IMR-90 (cell line): Measurements from ENCODE around the gene VAMP3. TPM values are rescaled to one million over a fixed set of nuclear protein-coding genes. Genes with fewer than 3 reads are reported as not detected.

ENCODE experiments used
- ATAC-seq: fragments of 200-7000 bp; cut with Tn5 transposase; 2 replicates; pipeline ENCODE4 v1.9.1; 2020; ENCODE audit warnings: low read depth, mild to moderate bottlenecking, moderate library complexity
- BruUV-seq: library from RNA; stranded (reverse); fragments of 400-500 nt; replicated peaks from 2 replicates; lab custom pipeline; 2021; lab: Mats Ljungman, UMichigan
- CTCF ChIA-PET: fragments of 300-600 bp; formaldehyde crosslinking; extraction: SDS; loops from one replicate; lab custom pipeline; 2021; ENCODE audit warnings: antibody characterized with exemption; lab: Yijun Ruan, JAX
- POLR2A ChIA-PET: fragments of 300-600 bp; sonication (Branson Sonifier 250); formaldehyde crosslinking; loops from one replicate; lab custom pipeline; 2022; ENCODE audit warnings: antibody characterized with exemption; ENCODE audit not compliant: unreplicated experiment; lab: Charles Lee
- DNase-seq: peaks from one replicate; pipeline ENCODE4 v3.0.0; 2013
- H2AFZ ChIP-seq: replicated peaks from 2 replicates; pipeline ENCODE3; 2013; ENCODE audit warnings: low read length, mild to moderate bottlenecking; ENCODE audit not compliant: poor library complexity
- H2AK5ac ChIP-seq: 2 replicates; pipeline ENCODE4 v1.6.1; 2013; ENCODE audit warnings: low read depth, low read length, inconsistent platforms
- H2AK9ac ChIP-seq: replicated peaks from 2 replicates; pipeline ENCODE3; 2013; ENCODE audit warnings: mild to moderate bottlenecking, low read depth, low read length, moderate library complexity; ENCODE audit not compliant: poor library complexity
- H2BK120ac ChIP-seq: 2 replicates; pipeline ENCODE4 v1.6.1; 2013; ENCODE audit warnings: low read depth, low read length, inconsistent platforms
- H2BK15ac ChIP-seq: 3 replicates; pipeline ENCODE4 v1.6.1; 2013; ENCODE audit warnings: low read depth, low read length, inconsistent platforms
- H2BK20ac ChIP-seq: 2 replicates; pipeline ENCODE4 v1.6.1; 2013; ENCODE audit warnings: low read depth, mild to moderate bottlenecking, inconsistent platforms, low read length, moderate library complexity
- H2BK5ac ChIP-seq: 2 replicates; pipeline ENCODE4 v1.6.1; 2013; ENCODE audit warnings: mild to moderate bottlenecking, low read depth, low read length, inconsistent platforms; ENCODE audit not compliant: poor library complexity, severe bottlenecking
- H3K14ac ChIP-seq: replicated peaks from 2 replicates; pipeline ENCODE4 v1.6.1; 2013; ENCODE audit warnings: low read depth, low read length, inconsistent platforms
- H3K18ac ChIP-seq: 2 replicates; pipeline ENCODE4 v1.6.1; 2013; ENCODE audit warnings: low read depth, low read length, control low read depth
- H3K23ac ChIP-seq: 2 replicates; pipeline ENCODE4 v1.6.1; 2013; ENCODE audit warnings: low read depth, low read length, inconsistent platforms
- H3K27ac ChIP-seq: 2 replicates; pipeline ENCODE4 v1.5.1; 2013; ENCODE audit warnings: mild to moderate bottlenecking, control low read depth, low read length; ENCODE audit not compliant: insufficient read depth
- H3K27me3 ChIP-seq: 2 replicates; pipeline ENCODE4 v1.6.1; 2013; ENCODE audit warnings: low read length; ENCODE audit not compliant: control insufficient read depth, insufficient read depth
- H3K36me3 ChIP-seq: 2 replicates; pipeline ENCODE4 v1.6.1; 2013; ENCODE audit warnings: low read length, mixed read lengths; ENCODE audit not compliant: control insufficient read depth, insufficient read depth
- H3K4ac ChIP-seq: 2 replicates; pipeline ENCODE4 v1.6.1; 2013; ENCODE audit warnings: low read depth, low read length, inconsistent platforms
- H3K4me1 ChIP-seq: 2 replicates; pipeline ENCODE4 v1.6.1; 2013; ENCODE audit warnings: low read length, mixed read lengths; ENCODE audit not compliant: control insufficient read depth, insufficient read depth
- H3K4me2 ChIP-seq: 2 replicates; pipeline ENCODE4 v1.6.1; 2013; ENCODE audit warnings: low read depth, mild to moderate bottlenecking, control low read depth, low read length, moderate library complexity
- H3K4me3 ChIP-seq: 2 replicates; pipeline ENCODE4 v1.5.1; 2013; ENCODE audit warnings: low read depth, mild to moderate bottlenecking, control low read depth, low read length, moderate library complexity; ENCODE audit not compliant: insufficient read depth
- H3K56ac ChIP-seq: 2 replicates; pipeline ENCODE4 v1.6.1; 2013; ENCODE audit warnings: low read length, inconsistent platforms; ENCODE audit not compliant: insufficient read depth; ENCODE audit errors: extremely low read depth
- H3K79me1 ChIP-seq, 2 experiments: 2 replicates each; pipeline ENCODE4 v1.6.1; 2013; ENCODE audit warnings: low read length in 2 of 2, inconsistent platforms in 1 of 2, low read depth in 1 of 2
- H3K9ac ChIP-seq: 2 replicates; pipeline ENCODE4 v1.6.1; 2013; ENCODE audit warnings: low read depth, low read length, control low read depth
- H3K9me1 ChIP-seq: 2 replicates; pipeline ENCODE4 v1.6.1; 2013; ENCODE audit warnings: low read length, inconsistent platforms; ENCODE audit not compliant: insufficient read depth
- H3K9me3 ChIP-seq: 2 replicates; pipeline ENCODE4 v1.6.1; 2013; ENCODE audit warnings: low read length; ENCODE audit not compliant: control insufficient read depth, insufficient read depth
- H4K20me1 ChIP-seq: 2 replicates; pipeline ENCODE4 v1.6.1; 2013; ENCODE audit warnings: low read length, inconsistent platforms; ENCODE audit not compliant: insufficient read depth
- H4K5ac ChIP-seq: 2 replicates; pipeline ENCODE4 v1.6.1; 2013; ENCODE audit warnings: mild to moderate bottlenecking, low read depth, low read length, control low read depth
- H4K8ac ChIP-seq, 2 experiments: 2 replicates each; pipeline ENCODE4 v1.6.1; 2013; ENCODE audit warnings: low read depth in 2 of 2, low read length in 2 of 2, control low read depth in 1 of 2, inconsistent platforms in 1 of 2
- H4K91ac ChIP-seq: 2 replicates; pipeline ENCODE4 v1.6.1; 2013; ENCODE audit warnings: low read depth, low read length, inconsistent platforms; ENCODE audit not compliant: insufficient read depth
- BHLHE40 ChIP-seq: fragments of 150-350 bp; IDR thresholded peaks from 2 replicates; pipeline ENCODE4 v1.6.1; 2016; ENCODE audit warnings: mild to moderate bottlenecking, low read depth, low read length
- CEBPB ChIP-seq: IDR thresholded peaks from 2 replicates; pipeline ENCODE4 v1.6.1; 2012; ENCODE audit warnings: low read depth, low read length, improper control_type of control experiment
- CHD1 ChIP-seq: IDR thresholded peaks from 2 replicates; pipeline ENCODE4 v1.6.1; 2012; ENCODE audit warnings: low read depth, low read length, improper control_type of control experiment
- FOS ChIP-seq: fragments of 150-350 bp; IDR thresholded peaks from 2 replicates; pipeline ENCODE4 v1.6.1; 2016; ENCODE audit warnings: low read depth, low read length
- MAFK ChIP-seq: IDR thresholded peaks from 2 replicates; pipeline ENCODE4 v1.6.1; 2012; ENCODE audit warnings: low read depth, low read length, improper control_type of control experiment
- MAZ ChIP-seq: IDR thresholded peaks from 2 replicates; pipeline ENCODE4 v1.6.1; 2012; ENCODE audit warnings: low read depth, mild to moderate bottlenecking, low read length, improper control_type of control experiment, moderate library complexity, borderline replicate concordance
- MXI1 ChIP-seq: IDR thresholded peaks from 2 replicates; pipeline ENCODE4 v1.6.1; 2012; ENCODE audit warnings: low read depth, mild to moderate bottlenecking, low read length, moderate library complexity, borderline replicate concordance
- NFE2L2 ChIP-seq: fragments of 150-350 bp; IDR thresholded peaks from 2 replicates; pipeline ENCODE4 v1.6.1; 2016; ENCODE audit warnings: low read depth, mild to moderate bottlenecking, low read length
- POLR2A ChIP-seq: IDR thresholded peaks from 2 replicates; pipeline ENCODE4 v1.6.1; 2012; ENCODE audit warnings: mild to moderate bottlenecking, low read depth, low read length
- RAD21 ChIP-seq: IDR thresholded peaks from 2 replicates; pipeline ENCODE4 v1.6.1; 2012; ENCODE audit warnings: low read length, improper control_type of control experiment
- RCOR1 ChIP-seq: IDR thresholded peaks from 2 replicates; pipeline ENCODE4 v1.6.1; 2012; ENCODE audit warnings: mild to moderate bottlenecking, low read length, improper control_type of control experiment; ENCODE audit not compliant: insufficient replicate concordance
- RFX5 ChIP-seq: IDR thresholded peaks from 2 replicates; pipeline ENCODE4 v1.8.0; 2012; ENCODE audit warnings: low read depth, mild to moderate bottlenecking, low read length, moderate library complexity
- SMC3 ChIP-seq: fragments of 150-350 bp; IDR thresholded peaks from 2 replicates; pipeline ENCODE4 v1.6.1; 2016; ENCODE audit warnings: low read depth, mild to moderate bottlenecking, antibody characterized with exemption, low read length, moderate library complexity
- WGBS, 2 experiments: methylation state at CpG; one replicate each; pipeline versions ENCODE4 v1.1.5 to v1.1.7; 2013; ENCODE audit warnings: missing lambda C conversion rate in 2 of 2; ENCODE audit not compliant: insufficient read length in 1 of 2; ENCODE audit errors: extremely low coverage in 2 of 2; 5-methylcytosine and 5-hydroxymethylcytosine counted together
- dilution Hi-C: fragments of 300-500 bp; cut with HindIII; formaldehyde crosslinking; loops from one replicate; pipeline ENCODE4 v1.14.3; 2018; ENCODE audit warnings: low sequenced_read_pairs; ENCODE audit not compliant: unreplicated experiment
- in situ Hi-C: fragments of 300-500 bp; cut with MboI; formaldehyde crosslinking; loops from 3 replicates; pipeline ENCODE4 v1.14.3; 2019; ENCODE audit warnings: low sequenced_read_pairs, inconsistent platforms, mixed read lengths
- intact Hi-C: fragments of 100-400 bp; cut with micrococcal nuclease; formaldehyde crosslinking; loops from 2 replicates; pipeline ENCODE4 v1.10.0; 2022
- polyA plus RNA-seq, 3 experiments: library from polyadenylated mRNA; depleted of rRNA; stranded (reverse); fragments of >200 nt; gene quantifications; 2 replicates each; pipeline ENCODE4 v1.2.3, GENCODE V29; 2012; ENCODE audit warnings: low replicate concordance in 1 of 3
- total RNA-seq: library from RNA; depleted of rRNA; stranded (reverse); fragments of >200 nt; gene quantifications from 2 replicates; pipeline ENCODE4 v1.2.3, GENCODE V29; 2012
- TF ChIP-seq, protein P1 (sequence below): conservative IDR thresholded peaks from 2 replicates; pipeline ENCODE4 v1.5.1; 2012; ENCODE audit warnings: mild to moderate bottlenecking, low read depth, low read length, improper control_type of control experiment
- TF ChIP-seq, protein P2 (sequence below): fragments of 150-350 bp; IDR thresholded peaks from 2 replicates; pipeline ENCODE4 v1.6.1; 2017; ENCODE audit warnings: mild to moderate bottlenecking, antibody characterized with exemption, low read length, low read depth
- TF ChIP-seq, protein P3 (sequence below): fragments of 150-350 bp; IDR thresholded peaks from 2 replicates; pipeline ENCODE4 v1.6.1; 2016; ENCODE audit warnings: low read depth, mild to moderate bottlenecking, low read length, moderate library complexity, borderline replicate concordance

Gene VAMP3
- total and polyA plus RNA-seq, 2 of the 4 experiments (the other 2 are of a cell fraction) = 99.1 to 354 TPM

DNA sequence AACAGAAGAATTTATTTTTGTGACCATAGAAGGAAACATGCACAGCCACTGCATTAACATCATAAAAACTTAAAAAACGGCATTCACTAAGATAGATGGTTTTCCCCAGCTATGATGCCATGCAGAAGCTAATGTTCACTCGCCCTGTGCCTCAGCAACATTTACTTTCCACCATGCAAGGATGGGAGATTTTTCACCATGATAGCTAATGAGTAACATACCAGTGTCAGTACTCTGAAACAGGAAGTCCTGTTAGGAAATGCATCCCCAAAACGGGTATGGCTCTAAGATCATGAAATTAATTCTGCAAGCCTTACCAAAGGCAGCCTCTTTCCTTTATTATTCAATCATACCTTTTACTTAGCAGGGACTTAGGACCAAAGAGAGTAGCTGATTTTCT, 17.5 kb upstream of the VAMP3 start:
- Histone ChIP-seq H3K4me1 (peaks cover 6% of the 10 kb centered on the region; the same call in 1 of the 2 replicates), H3K4me3 (no peak overlapping the region), H2BK20ac (no peak overlapping the region), H3K79me1 (no peaks in the 10 kb centered on the region), H3K4me2 (no peak overlapping the region), H3K9me1 (no peaks in the 10 kb centered on the region), H3K27me3 (peaks cover 20% of the 10 kb centered on the region), H4K20me1 (no peaks in the 10 kb centered on the region), H2BK15ac (no peak overlapping the region), H2AK5ac (no peak overlapping the region), H4K91ac (no peak overlapping the region), H2BK5ac (no peak overlapping the region), H3K23ac (no peak overlapping the region), H3K9ac (no peak overlapping the region), H3K14ac (no peak overlapping the region), H4K8ac (no peak overlapping the region), H3K4ac (no peak overlapping the region), H3K36me3 (no peaks in the 10 kb centered on the region), H2AK9ac (no peak overlapping the region), H3K18ac (no peak overlapping the region), H2BK120ac (no peak overlapping the region), H2AFZ (no peak overlapping the region), H3K56ac (no peak overlapping the region), H4K5ac (no peak overlapping the region), H3K9me3 (no peaks in the 10 kb centered on the region), H3K27ac (no peak overlapping the region)
- in situ Hi-C loops (loop anchor here (5.0 kb wide), 1 partner anchor 86 kb away; no protein-coding TSS in a partner anchor), intact Hi-C loops (no loop called here), dilution Hi-C loops (no loop called here)
- CTCF ChIA-PET = interaction anchor here (1.4 to 5.2 kb wide), 3 partner anchors 77 to 167 kb away, joined by 5 to 108 read pairs (median 10); no protein-coding TSS in a partner anchor
- POLR2A ChIA-PET = no interaction called here
- BruUV-seq = no TSS peak
- WGBS, 2 experiments = no CpG with 5 or more reads among the region's 3 CpGs
- no peak for ATAC-seq
- TF ChIP-seq CEBPB (no peak), NFE2L2 (no peak), RCOR1 (no peak), CHD1 (no peak), RAD21 (no peak), BHLHE40 (no peak), POLR2A (no peak), FOS (no peak), SMC3 (no peak), MAZ (no peak), MAFK (no peak), RFX5 (no peak), MXI1 (no peak)
- TF ChIP-seq, protein P1, sequence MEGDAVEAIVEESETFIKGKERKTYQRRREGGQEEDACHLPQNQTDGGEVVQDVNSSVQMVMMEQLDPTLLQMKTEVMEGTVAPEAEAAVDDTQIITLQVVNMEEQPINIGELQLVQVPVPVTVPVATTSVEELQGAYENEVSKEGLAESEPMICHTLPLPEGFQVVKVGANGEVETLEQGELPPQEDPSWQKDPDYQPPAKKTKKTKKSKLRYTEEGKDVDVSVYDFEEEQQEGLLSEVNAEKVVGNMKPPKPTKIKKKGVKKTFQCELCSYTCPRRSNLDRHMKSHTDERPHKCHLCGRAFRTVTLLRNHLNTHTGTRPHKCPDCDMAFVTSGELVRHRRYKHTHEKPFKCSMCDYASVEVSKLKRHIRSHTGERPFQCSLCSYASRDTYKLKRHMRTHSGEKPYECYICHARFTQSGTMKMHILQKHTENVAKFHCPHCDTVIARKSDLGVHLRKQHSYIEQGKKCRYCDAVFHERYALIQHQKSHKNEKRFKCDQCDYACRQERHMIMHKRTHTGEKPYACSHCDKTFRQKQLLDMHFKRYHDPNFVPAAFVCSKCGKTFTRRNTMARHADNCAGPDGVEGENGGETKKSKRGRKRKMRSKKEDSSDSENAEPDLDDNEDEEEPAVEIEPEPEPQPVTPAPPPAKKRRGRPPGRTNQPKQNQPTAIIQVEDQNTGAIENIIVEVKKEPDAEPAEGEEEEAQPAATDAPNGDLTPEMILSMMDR = no peak
- TF ChIP-seq, protein P2, sequence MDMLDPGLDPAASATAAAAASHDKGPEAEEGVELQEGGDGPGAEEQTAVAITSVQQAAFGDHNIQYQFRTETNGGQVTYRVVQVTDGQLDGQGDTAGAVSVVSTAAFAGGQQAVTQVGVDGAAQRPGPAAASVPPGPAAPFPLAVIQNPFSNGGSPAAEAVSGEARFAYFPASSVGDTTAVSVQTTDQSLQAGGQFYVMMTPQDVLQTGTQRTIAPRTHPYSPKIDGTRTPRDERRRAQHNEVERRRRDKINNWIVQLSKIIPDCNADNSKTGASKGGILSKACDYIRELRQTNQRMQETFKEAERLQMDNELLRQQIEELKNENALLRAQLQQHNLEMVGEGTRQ = no peak
- TF ChIP-seq, protein P3, sequence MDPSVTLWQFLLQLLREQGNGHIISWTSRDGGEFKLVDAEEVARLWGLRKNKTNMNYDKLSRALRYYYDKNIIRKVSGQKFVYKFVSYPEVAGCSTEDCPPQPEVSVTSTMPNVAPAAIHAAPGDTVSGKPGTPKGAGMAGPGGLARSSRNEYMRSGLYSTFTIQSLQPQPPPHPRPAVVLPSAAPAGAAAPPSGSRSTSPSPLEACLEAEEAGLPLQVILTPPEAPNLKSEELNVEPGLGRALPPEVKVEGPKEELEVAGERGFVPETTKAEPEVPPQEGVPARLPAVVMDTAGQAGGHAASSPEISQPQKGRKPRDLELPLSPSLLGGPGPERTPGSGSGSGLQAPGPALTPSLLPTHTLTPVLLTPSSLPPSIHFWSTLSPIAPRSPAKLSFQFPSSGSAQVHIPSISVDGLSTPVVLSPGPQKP = no peak
- no peak for DNase-seq
